C4-2B (cell line): ENCODE data around the gene ZNF385D.

Experiments
- H3K27ac ChIP-seq: fragments of 450-650 bp; 2 replicates; pipeline ENCODE4 v1.5.1; 2017
- CTCF ChIP-seq: fragments of 450-650 bp; conservative IDR thresholded peaks from 2 replicates; pipeline ENCODE4 v1.5.1; 2017; ENCODE audit warnings: mild to moderate bottlenecking
- ZFX ChIP-seq: fragments of 450-650 bp; IDR thresholded peaks from 2 replicates; pipeline ENCODE4 v1.6.1; 2017

ZNF385D gene

GRCh38 chr3:21643752-21644151 is 107.3 kb downstream of the ZNF385D start:
- no peak overlapping the region; the same call in 1 of the 2 replicates for H3K27ac ChIP-seq
- no peak for TF ChIP-seq ZFX
- TF ChIP-seq CTCF = no peak

GRCh38 chr3:21642433-21642832 is 108.6 kb downstream of the ZNF385D start:
- no peak overlapping the region for H3K27ac ChIP-seq
- no peak for TF ChIP-seq ZFX
- no peak for TF ChIP-seq CTCF

GRCh38 chr3:21641959-21642358 is 109.1 kb downstream of the ZNF385D start:
- TF ChIP-seq ZFX = no peak
- no peak for TF ChIP-seq CTCF
- no peak overlapping the region for H3K27ac ChIP-seq

GRCh38 chr3:21638488-21638887 is 112.5 kb downstream of the ZNF385D start:
- H3K27ac ChIP-seq = no peak overlapping the region
- TF ChIP-seq ZFX (no peak), CTCF (no peak)

GRCh38 chr3:21634112-21634511 is 116.9 kb downstream of the ZNF385D start:
- TF ChIP-seq ZFX = no peak
- no peak for TF ChIP-seq CTCF

GRCh38 chr3:21624524-21624923 is 126.5 kb downstream of the ZNF385D start:
- TF ChIP-seq ZFX = no peak
- no peak for TF ChIP-seq CTCF
- H3K27ac ChIP-seq = no peak overlapping the region

More at GRCh38 chr3:21634112-21634511, 116.9 kb downstream of the ZNF385D start:
- H3K27ac ChIP-seq = no peak overlapping the region

GRCh38 chr3:21621181-21621651 is 129.8 kb downstream of the ZNF385D start:
- TF ChIP-seq ZFX (no peak), CTCF (no peak)
- H3K27ac ChIP-seq = no peak overlapping the region
